Stimulated activated CD4-positive, alpha-beta T cell treated with anti-CD3 and anti-CD28 coated beads, Interleukin-2, amount 100 ng/mL, for 48 hours (primary cell): ENCODE data around the gene SLC44A5.
"Not testable (repeated sequence)": the region's sequence is repeated elsewhere in the genome, so short reads cannot be mapped to it uniquely, and the experiment has no call there.

ENCODE experiments used
- DNase-seq, 2 donors: peaks; one replicate each; pipeline ENCODE4 v3.0.0-alpha.2; 2020

Gene SLC44A5

DNA sequence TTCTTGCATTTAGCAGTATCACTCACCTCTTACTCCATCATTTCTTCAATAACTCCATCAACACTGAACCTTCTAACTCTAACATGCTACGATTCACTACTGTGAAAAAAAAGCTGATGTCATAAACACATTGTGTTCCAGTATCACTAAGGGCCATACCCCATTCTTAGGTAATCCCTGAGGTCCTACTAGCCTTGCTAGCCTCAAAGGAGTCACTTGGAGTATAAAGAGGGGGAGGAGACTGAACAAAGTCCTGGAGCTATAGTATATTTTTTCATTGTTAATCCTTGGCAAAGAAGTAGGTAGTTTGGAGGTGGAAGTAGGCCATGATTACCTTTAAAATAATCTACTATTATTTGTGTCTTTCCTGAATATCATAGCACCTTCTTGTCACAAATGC, at the start of gene SLC44A5:
SLC44A5 (minus strand) TSS at position 101 of the 400 bp plus-strand sequence. CDS start 69,667 bp downstream, outside the sequence.
- DNase-seq = no peak

DNA sequence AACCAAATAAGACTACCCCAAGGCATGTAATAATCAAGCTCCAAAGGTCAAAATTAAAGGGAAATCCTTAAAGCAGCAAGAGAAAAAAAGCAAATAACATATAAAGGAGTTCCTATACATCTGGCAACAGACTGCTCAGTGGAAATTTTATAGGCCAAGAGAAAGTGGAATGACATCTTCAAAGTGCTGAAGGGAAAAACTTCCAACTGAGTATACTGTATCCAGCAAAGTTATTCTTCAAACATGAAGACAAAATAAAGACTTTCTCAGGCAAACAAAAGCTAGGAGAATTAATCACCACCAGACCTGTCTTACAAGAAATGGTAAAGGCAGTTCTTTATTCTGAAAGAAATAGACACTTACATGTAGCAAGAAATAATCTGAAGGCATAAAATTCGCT, 45.0 kb upstream of the SLC44A5 start:
- DNase-seq = no peak

DNA sequence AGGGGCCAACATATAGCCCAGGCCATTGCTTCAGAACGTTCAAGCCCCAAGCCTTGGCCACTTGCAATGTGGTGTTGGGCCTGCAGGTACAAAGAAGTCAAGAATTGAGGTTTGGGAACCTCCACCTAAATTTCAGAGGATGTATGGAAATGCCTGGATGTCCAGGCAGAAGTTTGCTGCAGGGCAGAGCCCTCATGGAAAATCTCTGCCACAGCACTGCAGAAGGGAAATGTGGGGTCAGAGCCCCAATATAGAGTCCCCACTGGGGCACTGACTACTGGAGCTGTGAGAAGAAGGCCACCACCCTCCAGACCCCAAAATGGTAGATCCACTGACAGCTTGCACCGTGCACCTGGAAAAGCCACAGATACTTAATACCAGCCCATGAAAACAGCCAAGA, 36.3 kb upstream of the SLC44A5 start:
- not testable (repeated sequence) for DNase-seq

DNA sequence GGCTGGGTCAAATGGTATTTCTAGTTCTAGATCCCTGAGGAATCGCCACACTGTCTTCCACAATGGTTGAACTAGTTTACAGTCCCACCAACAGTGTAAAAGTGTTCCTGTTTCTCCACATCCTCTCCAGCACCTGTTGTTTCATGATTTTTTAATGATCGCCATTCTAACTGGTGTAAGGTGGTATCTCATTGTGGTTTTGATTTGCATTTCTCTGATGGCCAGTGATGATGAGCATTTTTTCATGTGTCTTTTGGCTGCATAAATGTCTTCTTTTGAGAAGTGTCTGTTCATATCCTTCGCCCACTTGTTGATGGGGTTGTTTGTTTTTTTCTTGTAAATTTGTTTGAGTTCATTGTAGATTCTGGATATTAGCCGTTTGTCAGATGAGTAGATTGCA, 34.2 kb upstream of the SLC44A5 start:
- not testable (repeated sequence) for DNase-seq

DNA sequence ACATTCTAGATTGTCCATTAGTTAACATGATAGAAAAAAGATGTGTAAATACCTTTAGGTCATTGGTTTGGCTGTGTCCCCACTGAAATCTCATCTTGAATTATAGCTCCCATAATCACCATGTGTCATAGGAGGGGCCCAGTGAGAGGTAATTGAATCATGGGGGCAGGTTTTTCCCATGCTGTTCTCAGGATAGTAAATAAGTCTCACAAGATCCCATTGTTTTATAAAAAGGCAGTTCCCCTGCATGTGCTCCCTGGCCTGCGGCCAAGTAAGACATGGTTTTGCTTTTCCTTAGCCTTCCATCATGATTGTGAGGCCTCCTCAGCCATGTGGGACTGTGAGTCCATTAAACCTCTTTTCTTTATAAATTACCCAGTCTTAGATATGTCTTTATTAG, 32.5 kb upstream of the SLC44A5 start:
- no peak for DNase-seq

DNA sequence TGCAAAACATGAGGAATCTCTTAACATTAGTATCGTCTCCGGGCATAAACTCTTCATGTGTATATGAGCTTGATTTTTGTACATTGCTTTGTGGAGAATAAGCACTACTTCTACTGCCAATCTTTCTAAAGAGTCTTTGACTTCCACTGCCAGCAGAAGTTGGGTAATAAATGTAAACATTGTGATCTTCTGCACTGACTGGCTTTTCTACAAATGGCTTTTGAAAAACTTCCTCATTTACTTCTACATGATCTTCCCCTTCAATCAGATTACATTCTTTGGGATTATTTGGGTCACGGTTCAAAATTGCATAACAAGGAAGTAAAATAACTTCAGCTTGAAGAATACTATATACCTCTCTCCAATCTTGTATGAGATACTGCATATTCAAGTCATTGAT, 30.4 kb upstream of the SLC44A5 start:
- no peak for DNase-seq

DNA sequence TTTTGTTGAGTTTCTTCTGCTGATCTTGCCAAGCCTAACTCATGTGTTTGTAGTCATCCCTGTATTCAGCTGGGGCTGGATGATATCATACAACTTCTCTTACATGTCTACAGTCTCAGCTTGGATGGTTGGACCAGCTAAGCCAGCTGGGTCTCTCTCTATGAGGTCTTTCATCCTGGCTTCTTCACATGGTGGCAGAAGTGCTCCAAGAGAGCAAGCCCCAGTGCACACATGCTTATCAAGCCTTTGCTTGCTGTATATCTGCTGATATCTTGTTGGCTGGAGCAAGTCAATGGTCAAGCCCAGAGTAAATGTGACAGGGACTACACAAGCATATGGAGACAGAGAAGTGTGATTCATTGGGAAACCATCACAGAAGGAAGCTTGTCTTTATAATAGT, 29.2 kb upstream of the SLC44A5 start:
- no peak for DNase-seq

DNA sequence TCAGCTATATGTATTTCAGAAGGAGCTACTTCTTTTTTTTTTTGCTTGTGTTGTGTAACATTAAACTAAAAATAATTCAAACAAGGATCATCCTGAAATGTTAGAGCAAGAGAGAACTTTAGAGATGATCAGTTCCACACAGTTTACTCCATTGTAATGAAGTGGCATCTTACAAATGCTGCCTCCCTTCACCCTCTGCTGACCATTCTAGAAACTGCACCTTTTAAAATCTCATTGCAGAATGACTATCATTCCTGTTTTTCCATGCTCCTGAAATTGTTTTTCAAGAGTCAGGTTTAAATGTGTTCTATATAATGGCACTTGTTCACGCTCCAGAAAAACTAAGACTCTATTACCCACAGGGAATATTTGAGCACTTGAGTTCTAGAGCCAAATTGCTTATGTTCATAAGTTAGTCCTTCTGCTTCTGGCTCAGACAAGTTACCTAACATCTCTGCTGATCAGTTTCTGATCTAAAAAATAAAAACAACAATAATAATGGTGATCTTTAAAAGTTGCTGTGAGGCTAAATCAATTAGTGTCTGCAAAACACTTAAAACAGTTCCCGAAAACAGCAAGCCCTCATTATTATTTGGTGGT, 21.5 kb upstream of the SLC44A5 start:
- no peak for DNase-seq

DNA sequence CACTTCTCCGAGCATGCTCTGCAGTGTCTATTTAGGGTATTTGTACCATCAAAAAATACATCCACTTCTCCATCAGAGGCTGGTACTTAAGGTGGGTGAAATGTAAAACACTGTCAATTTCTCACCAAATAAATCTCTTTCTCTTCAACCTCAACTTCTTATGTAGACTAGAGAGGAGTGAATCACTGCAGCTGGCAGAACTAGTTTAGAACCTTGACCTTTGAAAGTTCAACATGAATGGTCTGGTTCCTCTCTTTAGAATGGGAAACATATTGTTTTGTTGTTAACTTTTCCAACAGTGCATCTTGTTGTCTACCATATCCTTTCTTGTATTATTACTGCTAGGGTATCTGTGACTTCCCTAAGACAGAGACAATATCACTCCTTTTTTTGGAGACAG, 20.1 kb upstream of the SLC44A5 start:
- no peak for DNase-seq

DNA sequence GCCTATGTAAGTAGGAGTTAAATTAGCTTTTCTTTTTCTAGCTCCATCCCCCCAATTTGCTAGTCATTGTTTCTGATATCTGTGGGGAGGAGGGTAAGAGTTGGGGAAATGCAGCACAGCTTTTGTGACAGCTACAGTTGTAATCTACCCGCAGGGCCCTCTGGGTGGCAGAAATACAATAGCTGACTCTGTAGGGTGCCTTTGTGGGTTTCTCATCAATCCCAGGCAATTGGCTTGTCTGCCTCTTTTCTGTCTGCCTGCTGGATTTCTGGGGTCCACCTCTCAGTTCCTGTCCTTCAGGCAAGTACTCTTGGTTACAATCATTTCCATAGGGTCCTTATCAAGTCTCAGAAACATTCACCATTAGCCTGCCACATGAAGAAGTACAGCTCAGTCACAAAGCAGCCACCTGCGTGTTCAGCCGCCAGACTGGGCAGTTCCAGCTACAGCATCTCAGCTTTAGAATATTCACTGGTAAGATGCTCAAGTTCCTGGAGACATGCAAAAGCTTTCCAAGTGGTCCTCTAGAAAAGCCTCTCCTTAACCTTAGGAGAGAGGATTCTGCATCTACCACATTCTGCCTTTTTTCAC, 19.2 kb upstream of the SLC44A5 start:
- DNase-seq = no peak

DNA sequence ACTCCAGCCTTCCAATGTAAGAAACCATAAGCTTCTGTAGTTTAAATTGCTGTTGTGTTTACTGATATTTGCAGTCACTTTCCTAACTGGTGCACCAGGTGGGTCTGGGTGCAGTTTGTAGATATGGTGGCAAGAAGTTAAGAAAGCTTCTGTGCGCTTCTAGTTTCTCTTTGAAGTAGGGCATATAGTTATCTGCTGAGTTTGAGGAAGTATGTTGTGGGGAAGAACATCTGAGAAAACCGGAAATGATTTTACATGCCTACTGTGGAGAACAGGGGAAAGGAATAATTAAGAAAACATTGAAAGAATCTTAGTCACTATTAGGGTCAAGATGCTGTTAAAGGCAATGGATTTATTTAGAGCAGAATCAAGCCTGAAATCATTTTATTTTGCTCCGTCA, 14.9 kb upstream of the SLC44A5 start:
- no peak for DNase-seq

DNA sequence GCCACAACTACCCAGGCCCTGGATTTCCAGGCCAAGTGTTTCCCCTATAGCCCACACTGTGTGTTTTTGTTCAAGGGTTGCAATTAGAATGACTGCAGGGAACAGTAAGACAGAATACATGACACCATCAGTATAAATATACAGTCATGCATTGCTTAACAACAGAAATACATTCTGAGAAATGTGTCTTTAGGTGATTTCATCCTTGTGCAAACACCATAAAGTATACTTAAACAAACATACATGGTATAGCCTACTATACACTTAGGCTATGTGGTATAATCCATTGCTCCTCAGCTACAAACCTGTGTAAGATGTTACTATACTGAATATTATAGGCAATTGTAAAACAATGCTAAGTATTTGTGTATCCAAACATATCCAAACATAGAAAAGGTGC, 7.5 kb upstream of the SLC44A5 start:
- no peak for DNase-seq

DNA sequence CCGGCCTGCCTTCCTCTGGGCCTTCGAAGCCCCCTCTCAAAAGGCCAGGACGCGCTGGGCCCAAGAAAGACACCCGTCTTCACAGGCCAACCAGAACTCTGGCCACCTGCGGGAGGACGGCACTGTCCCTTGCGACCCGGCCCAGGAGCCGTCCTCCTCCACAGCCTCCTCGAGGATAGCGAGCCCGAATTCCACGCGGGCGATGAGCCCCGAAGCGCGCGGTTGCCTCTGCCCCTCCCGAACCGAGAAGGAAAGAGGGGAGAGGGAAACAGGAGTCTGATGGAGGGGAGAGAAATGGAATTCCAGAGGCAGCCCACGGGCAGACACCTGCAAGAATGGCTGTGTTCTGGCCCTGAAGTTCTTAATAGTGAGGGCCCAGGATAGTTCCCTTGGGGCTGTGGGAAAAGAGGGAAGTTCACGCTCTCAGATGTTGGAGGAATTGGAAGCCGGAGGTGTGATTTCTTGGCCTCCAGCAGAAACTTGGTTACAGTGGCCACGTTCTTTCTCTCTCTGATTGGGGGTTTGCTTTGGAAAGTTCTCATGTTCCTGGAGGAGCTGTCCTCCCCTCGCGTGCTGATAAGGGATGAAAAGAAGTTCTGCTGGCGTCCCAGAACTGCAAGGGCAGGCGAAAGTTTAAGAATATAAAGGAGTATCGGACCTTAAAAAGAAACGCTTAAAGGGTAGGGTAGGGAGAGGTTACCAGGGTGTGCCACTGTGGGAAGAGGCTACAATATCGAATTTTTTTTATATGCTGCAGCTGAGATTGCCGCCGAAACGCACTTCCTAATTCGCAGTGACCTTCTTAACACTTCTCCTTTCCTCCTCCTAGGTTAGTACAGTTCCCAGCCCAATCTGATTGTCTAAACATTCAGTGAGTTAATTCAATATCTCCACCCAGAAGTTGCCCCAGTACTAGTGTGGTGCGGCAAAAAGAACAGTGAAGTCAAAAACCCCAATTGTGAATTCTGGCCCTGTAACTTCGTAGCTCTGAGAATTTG, 5.8 kb upstream of the SLC44A5 start:
- DNase-seq = no peak

DNA sequence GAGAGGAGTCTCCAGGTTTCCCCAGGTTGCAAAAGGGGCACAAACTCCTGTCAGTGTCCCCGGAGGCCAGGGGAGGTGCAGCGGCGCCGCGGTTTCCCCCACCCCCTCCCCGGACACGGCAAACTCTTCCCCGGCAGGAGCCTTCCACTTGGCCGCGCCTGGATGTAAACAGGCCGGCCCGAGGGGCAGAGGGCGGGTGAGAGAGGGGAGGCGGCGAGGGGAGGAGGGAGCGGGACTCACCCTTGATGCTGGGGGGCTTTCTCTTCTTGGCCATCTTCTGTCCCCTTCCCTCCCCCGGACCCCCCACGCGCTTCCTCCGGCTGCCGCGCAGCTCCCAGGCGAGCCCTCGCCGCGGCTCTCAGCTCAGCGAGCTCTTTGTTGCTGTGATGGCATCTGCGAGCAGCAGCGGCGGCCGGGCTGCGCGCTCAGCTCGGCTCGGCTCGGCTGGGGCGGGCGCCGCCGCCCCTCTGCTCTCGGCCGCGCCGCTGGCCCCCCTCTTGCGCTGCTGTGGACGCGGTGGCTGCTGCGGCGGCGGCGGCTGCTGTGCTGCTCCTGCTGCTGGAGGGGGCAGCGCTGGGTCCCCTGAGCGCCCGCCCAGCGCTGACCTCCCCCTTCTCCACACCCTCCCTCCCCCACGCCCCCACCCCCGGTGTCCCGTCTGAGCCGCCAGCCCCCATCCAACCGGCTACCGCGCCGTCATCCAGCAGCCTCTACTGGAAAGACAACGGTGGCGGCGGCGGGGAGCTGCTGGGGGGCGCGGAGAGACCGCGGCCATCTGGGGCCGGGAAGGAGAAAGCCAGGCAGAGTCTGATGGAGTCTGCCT, 4.9 kb upstream of the SLC44A5 start:
- no peak for DNase-seq

DNA sequence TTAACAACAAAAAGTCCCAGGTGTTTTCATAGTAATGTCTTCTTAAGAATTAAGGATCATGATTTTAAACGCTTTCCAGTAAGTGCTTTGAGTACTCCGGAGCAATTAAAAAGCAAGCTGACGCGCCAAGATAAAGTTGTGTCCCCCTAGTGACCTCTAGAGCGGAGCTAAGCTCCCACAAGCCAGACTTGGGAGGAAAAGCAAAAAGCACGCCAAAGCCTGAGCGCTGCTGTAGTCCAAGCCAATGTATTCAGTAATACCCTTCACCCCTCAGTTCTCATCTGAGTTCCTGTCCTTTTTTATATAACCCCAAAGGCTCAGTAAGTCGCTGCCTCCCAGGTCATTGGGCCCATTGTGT, 3.5 kb upstream of the SLC44A5 start:
- DNase-seq = no peak

DNA sequence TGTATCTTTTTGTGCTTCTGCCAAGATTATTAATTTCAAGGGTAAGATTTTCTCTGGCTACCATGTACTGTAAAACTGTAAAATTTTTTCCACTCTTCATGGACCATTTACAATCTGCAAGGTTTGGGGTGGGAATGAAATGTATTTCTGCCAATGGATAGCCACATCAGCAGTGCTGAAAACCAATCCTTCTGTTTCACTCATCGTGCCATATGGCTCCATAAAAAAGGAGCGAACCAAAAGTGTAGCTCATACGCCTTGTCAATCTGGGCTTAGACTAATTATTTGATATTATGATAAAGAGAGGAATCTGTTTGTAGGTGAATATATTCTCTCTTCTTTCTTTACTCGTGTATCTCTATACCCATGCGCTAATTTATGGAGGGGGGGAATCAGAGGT, 3.0 kb upstream of the SLC44A5 start:
- DNase-seq = no peak

DNA sequence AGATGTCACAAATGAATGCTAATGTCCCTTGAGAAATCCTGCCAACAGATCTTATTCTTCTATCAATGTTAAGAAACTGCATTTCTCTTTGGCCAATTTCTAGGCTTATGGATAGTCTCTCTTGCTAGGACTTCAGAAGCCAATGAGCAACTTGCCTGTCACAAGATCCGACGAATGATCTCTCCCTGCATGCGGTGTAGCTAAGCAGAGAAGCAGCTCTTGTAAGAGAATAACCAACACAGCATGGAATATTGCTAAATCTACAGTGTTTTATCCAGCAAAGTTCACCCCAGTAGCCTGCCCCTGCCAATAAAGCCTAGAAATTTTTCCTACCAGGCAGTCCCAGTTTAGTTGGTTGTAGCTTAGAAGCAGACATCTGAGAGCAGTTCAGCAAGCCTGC, 2.1 kb upstream of the SLC44A5 start:
- DNase-seq = no peak

DNA sequence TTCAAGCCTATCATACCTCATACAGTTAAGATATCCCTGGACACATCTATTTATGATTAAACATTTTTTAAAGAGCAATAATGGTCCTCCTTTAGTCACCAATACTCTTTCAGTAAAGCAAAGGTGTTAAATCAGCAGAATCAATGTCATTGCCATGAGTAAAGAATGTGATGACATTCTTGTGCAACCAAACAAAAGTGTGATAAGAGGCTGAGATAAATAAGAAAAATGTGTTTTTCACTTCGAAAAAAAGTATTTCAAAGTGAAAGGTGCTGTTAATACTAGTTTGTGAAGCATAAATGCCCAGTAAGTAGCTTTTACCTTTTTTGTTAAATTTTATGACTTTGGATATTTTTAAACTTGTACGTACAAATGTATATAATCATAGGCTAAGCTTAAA, 8.4 kb downstream of the SLC44A5 start:
- no peak for DNase-seq

DNA sequence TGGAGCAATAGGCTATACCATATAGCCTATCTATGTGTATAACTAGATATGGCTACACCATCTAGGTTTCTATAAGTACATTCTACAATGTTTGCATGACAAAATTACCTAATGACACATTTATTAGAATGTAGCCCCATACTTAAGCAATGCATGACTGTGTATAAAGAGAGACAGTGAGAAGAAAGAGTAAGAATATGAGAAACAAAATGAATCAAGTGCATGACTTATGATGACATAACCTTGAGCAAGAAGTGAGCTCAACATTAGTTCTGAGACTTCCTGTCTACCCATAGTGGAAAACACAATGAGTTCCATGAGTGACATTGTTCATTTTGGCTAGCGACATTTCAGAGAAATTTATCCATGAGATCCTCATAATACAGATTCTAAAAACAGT, 10.1 kb downstream of the SLC44A5 start:
- no peak for DNase-seq

DNA sequence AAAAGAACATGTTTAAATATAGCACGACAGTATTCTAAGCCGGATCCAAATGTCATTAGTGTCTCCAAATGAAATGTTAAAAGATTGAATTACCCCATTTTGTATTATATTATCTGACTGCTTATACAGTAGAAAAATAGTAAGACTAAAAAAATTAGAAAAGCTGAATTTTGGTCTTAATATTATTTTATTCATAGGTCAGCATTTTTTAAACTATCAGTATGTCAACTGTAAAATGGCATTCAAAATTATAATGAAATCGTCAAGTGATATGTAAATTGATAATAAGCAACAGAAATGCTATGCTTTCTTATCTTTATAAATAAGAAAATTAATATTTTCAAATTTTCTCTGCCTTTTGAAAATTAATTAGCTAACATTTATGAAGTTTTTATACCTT, 16.6 kb downstream of the SLC44A5 start:
- no peak for DNase-seq

DNA sequence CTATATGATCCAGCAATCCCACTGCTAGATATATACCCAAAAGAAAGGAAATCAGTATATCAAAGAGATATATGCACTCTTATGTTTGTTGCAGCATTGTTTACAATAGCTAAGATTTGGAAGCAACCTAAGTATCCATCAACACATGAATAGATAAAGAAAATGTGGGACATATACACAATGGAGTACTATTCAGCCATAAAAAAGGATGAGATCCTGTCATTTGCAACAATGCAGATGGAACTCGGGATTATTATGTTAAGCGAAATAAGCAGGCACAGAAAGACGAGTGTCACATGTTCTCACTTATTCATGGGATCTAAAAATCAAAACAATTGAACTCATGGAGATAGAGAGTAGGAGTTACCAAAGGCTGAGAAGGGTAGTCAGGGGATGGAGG, 17.5 kb downstream of the SLC44A5 start:
- DNase-seq = not testable (repeated sequence)

DNA sequence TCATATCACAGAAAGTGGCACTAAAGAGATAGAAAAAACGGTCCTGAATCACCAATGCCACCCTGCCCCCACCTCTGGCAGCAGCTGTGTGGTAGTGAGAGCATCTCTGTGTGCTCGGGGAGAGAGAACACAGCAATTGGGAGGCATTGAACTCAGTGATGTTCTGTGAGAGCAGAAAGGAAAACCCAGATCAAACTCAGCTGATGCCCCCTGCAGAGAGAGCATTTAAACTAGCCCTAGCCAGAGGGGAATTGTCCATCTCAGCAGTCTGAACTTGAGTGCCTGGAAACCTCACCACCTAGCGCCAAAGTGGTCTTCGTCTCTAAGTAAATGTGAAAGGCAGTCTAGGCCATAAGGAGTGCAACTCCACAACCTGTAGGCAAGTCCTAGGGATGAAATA, 21.3 kb downstream of the SLC44A5 start:
- DNase-seq = no peak

DNA sequence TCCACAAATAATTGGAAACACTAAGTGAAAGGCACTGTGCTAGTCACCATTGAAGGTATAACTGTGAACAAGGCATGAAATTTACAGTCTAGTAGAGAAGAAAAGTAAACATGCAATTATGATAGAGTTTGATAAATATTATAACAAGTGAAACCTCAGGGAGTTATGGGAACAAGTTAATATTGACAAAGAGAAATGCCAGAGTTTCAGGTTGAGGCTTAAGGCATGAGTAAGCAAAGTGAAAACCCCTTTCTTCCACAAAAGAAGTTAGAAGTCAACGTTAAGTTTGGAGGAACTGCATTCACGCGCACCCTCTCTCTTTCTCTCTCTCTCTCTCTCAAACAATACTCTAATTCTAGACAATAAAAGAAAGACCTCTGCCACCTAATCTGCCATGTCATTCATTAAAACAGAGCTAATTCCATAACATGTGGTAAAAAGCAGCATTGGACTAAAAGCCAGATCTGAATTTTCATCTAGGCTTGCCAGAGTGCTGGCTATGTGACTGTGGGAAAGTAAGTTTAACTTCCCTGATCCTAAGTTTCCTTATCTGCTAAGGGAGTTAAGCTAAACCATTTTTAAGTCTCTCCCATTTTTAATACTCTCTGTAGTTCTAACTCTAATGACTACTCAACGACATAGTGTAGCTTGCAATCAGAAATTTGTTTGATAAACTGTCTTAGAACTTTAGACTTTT, 22.0 kb downstream of the SLC44A5 start:
- no peak for DNase-seq
